Ishikawa (cell line): ENCODE results near the gene SLC49A3.

Experiments
- CEBPB ChIP-seq: IDR thresholded peaks from 2 replicates; pipeline ENCODE4 v1.6.1; 2012
- CREB1 ChIP-seq: IDR thresholded peaks from 2 replicates; pipeline ENCODE4 v1.6.1; 2012; ENCODE audit warnings: low read depth
- EGR1 ChIP-seq: IDR thresholded peaks from 2 replicates; pipeline ENCODE4 v1.6.1; 2012
- EP300 ChIP-seq: IDR thresholded peaks from 2 replicates; pipeline ENCODE4 v1.6.1; 2012; ENCODE audit warnings: borderline replicate concordance
- FOXM1 ChIP-seq: IDR thresholded peaks from 2 replicates; pipeline ENCODE4 v1.6.1; 2012; ENCODE audit warnings: low read depth, borderline replicate concordance
- MAX ChIP-seq: IDR thresholded peaks from 2 replicates; pipeline ENCODE4 v1.6.1; 2012
- NFIC ChIP-seq: IDR thresholded peaks from 2 replicates; pipeline ENCODE4 v1.6.1; 2012
- RAD21 ChIP-seq: IDR thresholded peaks from 2 replicates; pipeline ENCODE4 v1.6.1; 2012; ENCODE audit warnings: low read depth
- REST ChIP-seq: IDR thresholded peaks from 2 replicates; pipeline ENCODE4 v1.6.1; 2012; ENCODE audit warnings: low read depth, mild to moderate bottlenecking
- TAF1 ChIP-seq: IDR thresholded peaks from 2 replicates; pipeline ENCODE4 v1.6.1; 2012; ENCODE audit warnings: low read depth, mild to moderate bottlenecking
- TCF12 ChIP-seq: IDR thresholded peaks from 2 replicates; pipeline ENCODE4 v1.6.1; 2012; ENCODE audit warnings: low read depth
- TEAD4 ChIP-seq: IDR thresholded peaks from 2 replicates; pipeline ENCODE4 v1.6.1; 2012
- USF1 ChIP-seq: IDR thresholded peaks from 2 replicates; pipeline ENCODE4 v1.6.1; 2012
- YY1 ChIP-seq: IDR thresholded peaks from 2 replicates; pipeline ENCODE4 v1.6.1; 2012; ENCODE audit warnings: low read depth
- ZBTB7A ChIP-seq: IDR thresholded peaks from 2 replicates; pipeline ENCODE4 v1.6.1; 2012; ENCODE audit warnings: low read depth

The SLC49A3 gene

GRCh38 chr4:659851-660250, 29.1 kb downstream of the SLC49A3 start:
- TF ChIP-seq EGR1 (no peak), TAF1 (no peak), ZBTB7A (no peak), EP300 (no peak), CEBPB (no peak), FOXM1 (no peak), TCF12 (no peak), MAX (no peak), USF1 (no peak), REST (no peak), RAD21 (no peak), NFIC (no peak), TEAD4 (no peak), YY1 (no peak), CREB1 (no peak)

- TF ChIP-seq TAF1: no peak
- no peak for TF ChIP-seq REST
- no peak for TF ChIP-seq EP300
- no peak for TF ChIP-seq RAD21
- no peak for TF ChIP-seq EGR1
- TF ChIP-seq FOXM1: no peak
- no peak for TF ChIP-seq CREB1
- no peak for TF ChIP-seq CEBPB
- no peak for TF ChIP-seq ZBTB7A
- TF ChIP-seq YY1: no peak
- TF ChIP-seq TEAD4: no peak
- TF ChIP-seq NFIC: no peak
- no peak for TF ChIP-seq USF1
- TF ChIP-seq MAX: no peak
- no peak for TF ChIP-seq TCF12
Observed at GRCh38 chr4:658681-659667, 30.0 kb downstream of the SLC49A3 start.

GRCh38 chr4:657834-658667, 30.9 kb downstream of the SLC49A3 start:
- no peak for TF ChIP-seq YY1
- no peak for TF ChIP-seq TEAD4
- TF ChIP-seq TAF1: no peak
- no peak for TF ChIP-seq EP300
- TF ChIP-seq FOXM1: no peak
- no peak for TF ChIP-seq NFIC
- no peak for TF ChIP-seq CREB1
- TF ChIP-seq ZBTB7A: no peak
- TF ChIP-seq REST: no peak
- no peak for TF ChIP-seq MAX
- no peak for TF ChIP-seq CEBPB
- no peak for TF ChIP-seq EGR1
- TF ChIP-seq RAD21: no peak
- no peak for TF ChIP-seq USF1
- TF ChIP-seq TCF12: no peak
